GM10248 (cell line): ENCODE data around the gene SLC35E3.

ENCODE experiments used
- CTCF ChIA-PET: fragments of 300-600 bp; sonication (Branson Sonifier 250); formaldehyde crosslinking; extraction: SDS; loops from one replicate; lab custom pipeline; 2021; ENCODE audit warnings: antibody characterized with exemption; lab: Yijun Ruan, JAX
- POLR2A ChIA-PET: fragments of 350-650 bp; sonication (Branson Sonifier 250); formaldehyde crosslinking; extraction: SDS; loops from one replicate; lab custom pipeline; 2020; ENCODE audit warnings: antibody characterized with exemption; lab: Yijun Ruan, JAX
- DNase-seq: peaks from one replicate; pipeline ENCODE4 v3.0.0; 2012; ENCODE audit errors: extremely low spot score
- CTCF ChIP-seq: IDR thresholded peaks from 2 replicates; pipeline ENCODE4 v1.5.1; 2012; ENCODE audit warnings: mild to moderate bottlenecking, low read depth; ENCODE audit errors: extremely low read depth, missing control alignments, control extremely low read depth

The SLC35E3 gene

GRCh38 chr12:68759852-68760251, 13.9 kb downstream of the SLC35E3 start:
- POLR2A ChIA-PET = no interaction called here
- no peak for TF ChIP-seq CTCF
- DNase-seq = no peak
- CTCF ChIA-PET = interaction anchor here (1.3 kb wide), 1 partner anchor 55 kb away, joined by 3 read pairs; no protein-coding TSS in a partner anchor

- CTCF ChIA-PET = interaction anchor here (1.3 kb wide), 1 partner anchor 56 kb away, joined by 3 read pairs; no protein-coding TSS in a partner anchor
Observed at GRCh38 chr12:68760806-68761441, 14.9 kb downstream of the SLC35E3 start.

DNA sequence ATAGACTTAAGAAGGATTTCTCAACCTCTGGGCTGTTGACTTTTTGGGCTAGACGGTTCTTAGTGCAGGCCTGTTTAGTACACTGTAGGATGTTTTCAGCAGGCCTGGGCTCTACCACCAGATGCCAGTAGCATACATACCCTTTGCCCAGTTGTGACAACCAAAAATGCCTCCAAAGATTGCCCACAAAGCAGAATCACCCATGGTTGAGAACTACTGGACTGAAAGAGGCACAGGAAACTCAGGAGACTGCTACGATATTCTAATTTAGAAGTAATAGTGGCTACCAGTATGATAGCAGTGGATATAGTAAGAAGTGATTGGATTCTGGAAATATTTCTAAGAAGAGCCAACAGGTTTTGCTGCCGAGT, 15.5 kb downstream of the SLC35E3 start:
- DNase-seq = no peak
- no peak for TF ChIP-seq CTCF
- CTCF ChIA-PET = no interaction called here
- POLR2A ChIA-PET = no interaction called here

More at GRCh38 chr12:68760806-68761441, 14.9 kb downstream of the SLC35E3 start:
- DNase-seq = no peak
- TF ChIP-seq CTCF = no peak
- POLR2A ChIA-PET = no interaction called here

GRCh38 chr12:68761901-68762630, 16.1 kb downstream of the SLC35E3 start:
- CTCF ChIA-PET = no interaction called here
- DNase-seq = no peak
- no peak for TF ChIP-seq CTCF
- POLR2A ChIA-PET = no interaction called here

DNA sequence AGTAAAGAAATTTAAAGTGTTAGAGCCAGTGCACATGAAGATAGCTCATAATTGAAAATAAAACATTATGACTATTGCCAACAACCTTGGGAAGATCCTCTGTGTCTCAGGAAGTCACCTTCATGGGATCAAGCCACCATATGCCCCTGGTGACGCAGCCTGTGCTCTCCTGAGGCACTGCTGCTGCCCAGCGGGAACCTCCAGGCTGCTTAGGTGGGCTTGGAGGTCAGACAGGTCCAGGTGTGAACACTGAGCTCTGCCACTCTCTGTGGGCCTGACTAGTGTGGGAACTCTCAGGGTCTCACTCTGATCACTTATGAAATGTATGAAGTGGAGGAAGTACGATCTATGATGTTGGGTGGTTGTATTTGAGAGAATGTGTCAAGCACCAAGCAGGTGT, 16.7 kb downstream of the SLC35E3 start:
- DNase-seq = no peak
- POLR2A ChIA-PET = no interaction called here
- CTCF ChIA-PET = interaction anchor here (1.3 kb wide), 1 partner anchor 29 kb away, joined by 3 read pairs; no protein-coding TSS in a partner anchor
- TF ChIP-seq CTCF = no peak

DNA sequence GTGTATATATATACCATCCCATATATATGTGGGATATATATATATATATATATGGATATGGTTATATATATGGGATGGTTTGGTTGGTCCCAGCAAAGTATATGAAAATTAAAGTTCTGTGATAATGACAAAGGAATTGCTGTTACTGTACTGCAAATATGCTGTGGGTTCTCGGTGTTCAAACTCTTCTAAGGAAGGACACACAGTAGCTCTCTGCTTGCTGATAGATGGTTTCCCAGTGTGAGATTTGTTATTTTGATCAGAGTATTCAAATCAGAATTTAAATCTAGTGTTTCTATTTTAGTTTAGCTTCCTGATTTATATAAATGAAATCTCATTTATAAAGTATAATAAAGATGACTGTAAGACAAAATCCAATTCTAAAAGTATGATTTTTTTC, 19.7 kb downstream of the SLC35E3 start:
- DNase-seq = no peak
- ChIA-PET CTCF (no interaction called here), POLR2A (no interaction called here)
- no peak for TF ChIP-seq CTCF
